Stomach (tissue), 19 donors: ENCODE results near the gene DCST2. TPM values are rescaled to one million over a fixed set of nuclear protein-coding genes. Genes with fewer than 3 reads are reported as not detected.
A peak's percentile ranks its signal among the peaks of the same experiment; 100 is the strongest.

Experiments
- DNase-seq, 2 donors: peaks; one replicate each; pipeline versions ENCODE4 v3.0.0 to v3.0.0-alpha.2; 2013 to 2019
- H3K27ac ChIP-seq, 5 donors: fragments of 200-600 bp in 4 of 5; sonication (generic) in 4 of 5; one replicate each; pipeline ENCODE4 v1.5.1; 2013 to 2019; ENCODE audit warnings: mild to moderate bottlenecking in 1 of 5, moderate library complexity in 1 of 5
- H3K27me3 ChIP-seq, 3 donors: fragments of 200-600 bp; sonication (generic); one replicate each; pipeline ENCODE4 v1.5.1; 2017 to 2019; ENCODE audit warnings: mixed run types in 1 of 3
- H3K36me3 ChIP-seq, 4 donors: fragments of 200-600 bp; sonication (generic); 1 replicate in 3 of 4; 2 replicates in 1 of 4; pipeline ENCODE4 v1.5.1; 2016 to 2019
- H3K4me1 ChIP-seq, 4 donors: fragments of 200-600 bp; sonication (generic); one replicate each; pipeline ENCODE4 v1.5.1; 2016 to 2019
- H3K4me3 ChIP-seq, 4 donors: fragments of 200-600 bp; sonication (generic) in 3 of 4; one replicate each; pipeline ENCODE4 v1.5.1; 2016 to 2019; ENCODE audit warnings: mild to moderate bottlenecking in 1 of 4
- H3K9me3 ChIP-seq, 4 donors: fragments of 200-600 bp; sonication (generic); one replicate each; pipeline ENCODE4 v1.5.1; 2016 to 2019
- EP300 ChIP-seq: sonication (generic); formaldehyde crosslinking; IDR thresholded peaks from one replicate; pipeline ENCODE4 v1.6.1; 2017; ENCODE audit warnings: antibody characterized with exemption
- POLR2A ChIP-seq, 4 donors: fragments of 450-650 bp; IDR thresholded peaks; one replicate each; pipeline ENCODE4 v1.6.1; 2016; ENCODE audit warnings: antibody characterized with exemption in 4 of 4, control low read depth in 2 of 4, mild to moderate bottlenecking in 1 of 4, moderate library complexity in 1 of 4
- POLR2AphosphoS5 ChIP-seq, 3 donors: sonication (generic); formaldehyde crosslinking; IDR thresholded peaks; one replicate each; pipeline ENCODE4 v1.6.1; 2016; ENCODE audit warnings: antibody characterized with exemption in 3 of 3
- WGBS, 5 donors: extraction: QIAGEN DNeasy Blood & Tissue Kit in 3 of 5; methylation state at CpG; one replicate each; pipeline versions ENCODE4 v1.1.5 to v1.1.7; 2013 to 2018; 5-methylcytosine and 5-hydroxymethylcytosine counted together
- intact Hi-C: fragments of 100-400 bp; cut with DNase I; formaldehyde crosslinking; loops from one replicate; pipeline ENCODE4 v1.15.1; 2023; ENCODE audit warnings: low total_unique reads
- long read RNA-seq, 10 donors: transcript quantifications; one replicate each; lab custom pipeline, GENCODE V29; 2026
- polyA plus RNA-seq, 3 donors: library from polyadenylated mRNA; stranded (reverse); fragments of 200-250 nt; gene quantifications; one replicate each; pipeline ENCODE4 v1.2.3, GENCODE V29; 2013
- total RNA-seq, 5 donors: library from RNA; depleted of rRNA; stranded (reverse); fragments of >200 nt; gene quantifications; one replicate each; pipeline versions ENCODE4 v1.1.0 to v1.2.3, GENCODE V29; 2014 to 2016
- TF ChIP-seq, protein P1 (sequence below), 7 experiments: fragments of 450-650 bp in 4 of 7; fragments of 200-600 bp in 3 of 7; sonication (generic) in 3 of 7; IDR thresholded peaks; one replicate each; pipeline ENCODE4 v1.5.1; 2016 to 2019; ENCODE audit warnings: antibody characterized with exemption in 7 of 7, control low read depth in 2 of 7, mild to moderate bottlenecking in 1 of 7
- donor health status: healthy with polysubstance abuse.
- donor health status: Bipolar disorder and iron deficiency.
- donor health status: healthy.

The DCST2 gene
- total RNA-seq (100 to 1,000 TPM in 1 of 5 donors, not detected in 4; 158 TPM), polyA plus RNA-seq (1 to 10 TPM; 1.6 to 6.6 (median 6.1) TPM)
- long read RNA-seq, donor 1: 0 reads
- long read RNA-seq, donor 2: 0 reads
- long read RNA-seq, donor 3: 0 reads
- long read RNA-seq, donor 4: 0 reads
- long read RNA-seq, donor 5: 0 reads
- long read RNA-seq, donor 6: 0 reads
- long read RNA-seq, donor 7: 0 reads
- long read RNA-seq, donor 8: 0 reads
- long read RNA-seq, donor 9: 0 reads
- long read RNA-seq, donor 10: 0 reads

DNA sequence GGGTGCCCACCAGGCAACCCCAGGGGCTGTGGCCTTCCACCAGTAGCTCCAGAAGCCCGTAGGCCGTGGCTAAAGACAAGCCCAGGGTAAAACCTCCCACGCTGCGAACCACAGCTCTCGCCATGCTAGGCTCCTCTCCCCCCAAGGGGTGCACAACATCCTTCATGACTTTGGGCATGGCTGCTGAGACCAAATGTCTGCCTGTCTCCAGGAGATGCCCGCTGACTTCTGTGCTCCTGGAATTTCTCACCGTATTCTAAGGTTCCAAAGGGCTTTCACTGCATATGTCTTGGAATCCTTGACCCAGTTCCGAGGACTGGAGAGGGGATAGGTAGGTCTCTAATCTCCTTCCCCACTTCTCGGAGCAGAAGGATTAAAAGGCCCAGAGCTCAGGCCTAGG lies at the start of gene DCST2, which contains the start of gene DCST1:
Gene DCST2 (minus strand): TSS at position 258 of the 400 bp plus-strand sequence. CDS start 80 bp downstream, at position 178.
Gene DCST1 (plus strand): TSS at position 301 of the 400 bp plus-strand sequence. CDS start 213 bp downstream, outside the sequence.
- H3K27ac ChIP-seq: no peak within 1 kb of the TSS
- H3K36me3 ChIP-seq: no peaks in the 10 kb centered on the region
- peaks cover 2 to 5% (median 5%) of the 10 kb centered on the region in 4 donors for H3K4me1 ChIP-seq
- TF ChIP-seq POLR2AphosphoS5 (IDR thresholded peaks at IDR 0.05) (no peak), POLR2A (IDR thresholded peaks at IDR 0.05) (no peak), EP300 (no peak)
- TF ChIP-seq, protein P1, sequence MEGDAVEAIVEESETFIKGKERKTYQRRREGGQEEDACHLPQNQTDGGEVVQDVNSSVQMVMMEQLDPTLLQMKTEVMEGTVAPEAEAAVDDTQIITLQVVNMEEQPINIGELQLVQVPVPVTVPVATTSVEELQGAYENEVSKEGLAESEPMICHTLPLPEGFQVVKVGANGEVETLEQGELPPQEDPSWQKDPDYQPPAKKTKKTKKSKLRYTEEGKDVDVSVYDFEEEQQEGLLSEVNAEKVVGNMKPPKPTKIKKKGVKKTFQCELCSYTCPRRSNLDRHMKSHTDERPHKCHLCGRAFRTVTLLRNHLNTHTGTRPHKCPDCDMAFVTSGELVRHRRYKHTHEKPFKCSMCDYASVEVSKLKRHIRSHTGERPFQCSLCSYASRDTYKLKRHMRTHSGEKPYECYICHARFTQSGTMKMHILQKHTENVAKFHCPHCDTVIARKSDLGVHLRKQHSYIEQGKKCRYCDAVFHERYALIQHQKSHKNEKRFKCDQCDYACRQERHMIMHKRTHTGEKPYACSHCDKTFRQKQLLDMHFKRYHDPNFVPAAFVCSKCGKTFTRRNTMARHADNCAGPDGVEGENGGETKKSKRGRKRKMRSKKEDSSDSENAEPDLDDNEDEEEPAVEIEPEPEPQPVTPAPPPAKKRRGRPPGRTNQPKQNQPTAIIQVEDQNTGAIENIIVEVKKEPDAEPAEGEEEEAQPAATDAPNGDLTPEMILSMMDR (IDR thresholded peaks at IDR 0.05): no peak
- 92 to 97% (median 94%) methylated on average over 9 of the region's 9 CpGs for WGBS, 5 donors
- intact Hi-C loops: no loop called here
- no peaks in the 10 kb centered on the region for H3K27me3 ChIP-seq
- no peak for DNase-seq
- H3K9me3 ChIP-seq: no peaks in the 10 kb centered on the region
- no peak within 1 kb of the TSS for H3K4me3 ChIP-seq

DNA sequence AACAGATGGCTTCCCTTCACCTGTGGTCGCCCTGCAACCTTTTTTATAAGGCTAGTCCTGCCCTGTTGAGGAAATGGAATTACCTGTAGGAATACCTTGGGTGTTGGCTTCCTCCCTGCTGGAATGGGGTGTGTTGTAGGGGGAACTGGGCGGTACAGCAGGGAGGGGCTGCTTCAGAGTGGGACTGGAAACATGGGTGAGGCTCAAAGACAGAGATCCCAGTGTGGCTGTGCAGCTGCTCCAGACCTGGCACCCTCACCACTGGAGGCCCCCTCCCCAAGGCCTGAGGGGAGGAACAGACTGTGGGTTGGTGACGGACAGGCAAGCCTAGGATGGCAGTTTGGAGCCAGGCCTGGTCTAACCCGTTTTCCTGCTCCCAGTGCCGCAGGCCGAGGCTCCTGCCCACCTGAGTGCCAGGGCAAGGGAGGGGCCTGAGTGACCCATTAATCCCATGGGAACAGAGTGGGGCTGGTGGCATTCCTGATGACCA lies 49.5 kb upstream of the DCST2 start:
- Histone ChIP-seq H3K9me3 (no peaks in the 10 kb centered on the region), H3K4me1 (peaks cover 70 to 80% (median 78%) of the 10 kb centered on the region in 4 donors), H3K27ac (no peak overlapping the region), H3K27me3 (peaks cover 21 to 62% (median 57%) of the 10 kb centered on the region in 3 donors), H3K36me3 (no peaks in the 10 kb centered on the region), H3K4me3 (peak overlapping the region in 1 of 4 donors; percentile 51)
- peak in 1 of 2 donors; percentile 83 for DNase-seq
- TF ChIP-seq EP300 (no peak), POLR2AphosphoS5 (IDR thresholded peaks at IDR 0.05) (no peak), POLR2A (IDR thresholded peaks at IDR 0.05) (no peak)
- TF ChIP-seq, protein P1 (IDR thresholded peaks at IDR 0.05): no peak
- intact Hi-C loops: no loop called here
- WGBS, 5 donors: 21 to 57% (median 38%) methylated on average over 4 to 6 of the region's 6 CpGs

DNA sequence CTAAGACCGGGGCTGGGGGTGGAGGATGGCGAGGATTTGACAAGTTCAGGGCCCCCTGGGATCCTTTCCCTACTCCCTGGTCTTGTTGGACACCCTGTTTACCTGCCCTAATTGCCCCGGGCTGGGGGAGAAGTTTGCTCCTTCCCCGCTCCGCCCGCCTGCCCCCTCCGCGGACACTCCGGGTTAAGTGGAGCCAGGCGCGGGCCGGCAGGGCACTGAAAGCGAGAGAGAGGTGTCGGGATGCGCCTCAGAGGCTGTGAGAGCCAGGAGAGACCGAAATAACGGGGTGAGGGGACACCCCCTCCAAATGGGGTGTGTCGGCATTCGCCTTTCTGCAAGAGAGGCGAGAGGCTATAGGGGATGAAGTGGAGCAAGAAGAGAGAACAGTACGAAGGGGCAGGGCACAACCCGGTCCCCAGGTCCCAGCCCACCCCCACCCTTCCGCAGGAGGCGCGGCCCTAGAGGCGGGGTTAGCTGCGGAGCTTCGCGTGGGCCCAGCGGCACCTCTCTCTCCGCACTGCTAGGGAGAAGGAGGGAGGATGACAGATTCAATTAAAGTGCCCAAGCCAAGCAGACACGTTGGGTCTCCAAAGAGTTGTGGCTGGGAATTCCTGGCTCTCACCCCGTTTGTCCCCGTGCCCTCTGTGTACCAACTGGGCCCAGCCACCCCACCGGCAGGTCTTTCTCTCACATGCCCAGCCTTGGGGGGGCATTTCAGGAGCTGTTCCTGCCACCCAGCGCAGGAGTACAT lies 48.9 kb upstream of the DCST2 start:
- H3K4me1 ChIP-seq: peaks cover 70 to 83% (median 79%) of the 10 kb centered on the region in 4 donors
- 3 to 12% (median 5%) methylated on average over 33 to 36 of the region's 36 CpGs for WGBS, 5 donors
- intact Hi-C loops: no loop called here

More for the DNA sequence above, 48.9 kb upstream of the DCST2 start:
- Histone ChIP-seq H3K4me3 (peak overlapping the region in 3 of 4 donors; percentile 3 to 51 (median 26)), H3K27ac (no peak overlapping the region), H3K9me3 (no peaks in the 10 kb centered on the region), H3K36me3 (no peaks in the 10 kb centered on the region), H3K27me3 (peaks cover 21 to 62% (median 57%) of the 10 kb centered on the region in 3 donors)
- TF ChIP-seq POLR2AphosphoS5 (IDR thresholded peaks at IDR 0.05): no peak
- TF ChIP-seq, protein P1 (IDR thresholded peaks at IDR 0.05): no peak
- no peak for TF ChIP-seq EP300
- no peak for TF ChIP-seq POLR2A (IDR thresholded peaks at IDR 0.05)
- peak in 1 of 2 donors; percentile 65 for DNase-seq
